SU-DHL-6 (cell line): ENCODE results near the gene AQP5.

Source experiments
- H2AFZ ChIP-seq: fragments of 200-600 bp; sonication (generic); 2 replicates; pipeline ENCODE4 v1.6.1; 2014; ENCODE audit warnings: low read depth, mild to moderate bottlenecking, moderate library complexity, mixed read lengths, antibody characterized with exemption, low read length; ENCODE audit not compliant: severe bottlenecking
- H3F3A ChIP-seq: fragments of 200-600 bp; shearing (Covaris generic); 2 replicates; pipeline ENCODE4 v1.6.0; 2016; ENCODE audit warnings: antibody characterized with exemption, mild to moderate bottlenecking; ENCODE audit not compliant: insufficient read depth
- H3K27ac ChIP-seq: fragments of 200-600 bp; sonication (generic); 2 replicates; pipeline ENCODE4 v1.5.1; 2016; ENCODE audit warnings: low read depth, mild to moderate bottlenecking, low read length, moderate library complexity, mixed read lengths
- H3K27me3 ChIP-seq: fragments of 200-600 bp; sonication (generic), shearing (Covaris generic); 2 replicates; pipeline ENCODE4 v1.6.0; 2014; ENCODE audit warnings: mild to moderate bottlenecking, low read length
- H3K36me3 ChIP-seq: fragments of 200-600 bp; sonication (generic); 2 replicates; pipeline ENCODE4 v1.6.1; 2014; ENCODE audit warnings: mild to moderate bottlenecking, low read length, mixed read lengths
- H3K4me2 ChIP-seq: fragments of 300-600, 200-600 bp; shearing (Covaris generic), sonication (generic); 2 replicates; pipeline ENCODE4 v1.6.0; 2014; ENCODE audit warnings: low read length, low read depth, mild to moderate bottlenecking; ENCODE audit not compliant: poor library complexity, severe bottlenecking
- H3K4me3 ChIP-seq: fragments of 200-600 bp; sonication (generic); 2 replicates; pipeline ENCODE4 v1.5.1; 2014; ENCODE audit warnings: antibody characterized with exemption, low read length, mild to moderate bottlenecking, mixed read lengths; ENCODE audit not compliant: insufficient read depth, poor library complexity, severe bottlenecking
- H3K79me2 ChIP-seq: fragments of 200-600 bp; sonication (generic); 2 replicates; pipeline ENCODE4 v1.6.1; 2014; ENCODE audit warnings: mild to moderate bottlenecking, low read length, moderate library complexity; ENCODE audit not compliant: insufficient read depth
- H3K9ac ChIP-seq: fragments of 200-600 bp; sonication (generic); 2 replicates; pipeline ENCODE4 v1.7.0; 2014; ENCODE audit warnings: mild to moderate bottlenecking, low read length
- H3K9me2 ChIP-seq: fragments of 200-600 bp; sonication (generic); replicated peaks from 2 replicates; pipeline ENCODE4 v1.6.1; 2014; ENCODE audit warnings: low read length; ENCODE audit not compliant: insufficient read depth
- H3K9me3 ChIP-seq: fragments of 200-600 bp; sonication (generic); 2 replicates; pipeline ENCODE4 v1.6.1; 2014; ENCODE audit warnings: low read length, mixed read lengths; ENCODE audit not compliant: insufficient read depth
- H4K20me1 ChIP-seq: fragments of 200-600 bp; sonication (generic); 2 replicates; pipeline ENCODE4 v1.6.1; 2014; ENCODE audit warnings: low read depth, mild to moderate bottlenecking, antibody characterized with exemption, low read length, moderate library complexity, mixed read lengths
- EZH2phosphoT487 ChIP-seq: fragments of 200-600 bp; sonication (generic), shearing (Covaris generic); conservative IDR thresholded peaks from 2 replicates; pipeline ENCODE4 v1.6.1; 2018; ENCODE audit warnings: mild to moderate bottlenecking, antibody characterized with exemption, low read length, moderate library complexity, mixed read lengths
- TF ChIP-seq, protein P1 (sequence below): fragments of 200-600 bp; sonication (generic); IDR thresholded peaks from one replicate; pipeline ENCODE4 v1.5.1; 2017; ENCODE audit warnings: antibody characterized with exemption, mild to moderate bottlenecking, low read length, moderate library complexity; ENCODE audit not compliant: insufficient read depth, poor library complexity, severe bottlenecking

The AQP5 gene

DNA sequence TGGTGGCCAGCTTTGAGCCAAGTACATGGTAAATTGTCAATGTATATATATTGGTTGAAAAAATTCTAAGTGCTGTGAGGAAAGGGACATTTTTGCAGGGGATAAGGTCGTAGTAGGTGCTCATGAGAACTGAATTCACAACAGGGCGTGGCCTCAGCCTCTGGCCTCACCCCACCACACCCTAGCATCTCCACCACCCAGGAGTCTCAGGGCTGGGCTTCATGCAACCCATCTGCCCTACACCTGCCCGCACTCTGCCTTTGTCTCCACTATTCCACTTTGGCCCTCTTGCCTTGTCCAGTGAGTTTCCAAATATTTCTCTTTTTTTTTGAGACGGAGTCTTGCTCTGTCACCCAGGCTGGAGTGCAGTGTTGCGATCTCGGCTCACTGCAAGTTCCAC, 33.2 kb upstream of the AQP5 start:
- TF ChIP-seq, protein P1, sequence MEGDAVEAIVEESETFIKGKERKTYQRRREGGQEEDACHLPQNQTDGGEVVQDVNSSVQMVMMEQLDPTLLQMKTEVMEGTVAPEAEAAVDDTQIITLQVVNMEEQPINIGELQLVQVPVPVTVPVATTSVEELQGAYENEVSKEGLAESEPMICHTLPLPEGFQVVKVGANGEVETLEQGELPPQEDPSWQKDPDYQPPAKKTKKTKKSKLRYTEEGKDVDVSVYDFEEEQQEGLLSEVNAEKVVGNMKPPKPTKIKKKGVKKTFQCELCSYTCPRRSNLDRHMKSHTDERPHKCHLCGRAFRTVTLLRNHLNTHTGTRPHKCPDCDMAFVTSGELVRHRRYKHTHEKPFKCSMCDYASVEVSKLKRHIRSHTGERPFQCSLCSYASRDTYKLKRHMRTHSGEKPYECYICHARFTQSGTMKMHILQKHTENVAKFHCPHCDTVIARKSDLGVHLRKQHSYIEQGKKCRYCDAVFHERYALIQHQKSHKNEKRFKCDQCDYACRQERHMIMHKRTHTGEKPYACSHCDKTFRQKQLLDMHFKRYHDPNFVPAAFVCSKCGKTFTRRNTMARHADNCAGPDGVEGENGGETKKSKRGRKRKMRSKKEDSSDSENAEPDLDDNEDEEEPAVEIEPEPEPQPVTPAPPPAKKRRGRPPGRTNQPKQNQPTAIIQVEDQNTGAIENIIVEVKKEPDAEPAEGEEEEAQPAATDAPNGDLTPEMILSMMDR, result no peak
- no peak for TF ChIP-seq EZH2phosphoT487
- Histone ChIP-seq H3K27ac (no peak overlapping the region), H3K27me3 (no peaks in the 10 kb centered on the region), H3K9me2 (no peaks in the 10 kb centered on the region), H2AFZ (no peak overlapping the region), H3K9me3 (no peaks in the 10 kb centered on the region), H3K4me2 (no peak overlapping the region), H3F3A (no peaks in the 10 kb centered on the region), H3K9ac (no peak overlapping the region), H4K20me1 (no peaks in the 10 kb centered on the region), H3K79me2 (no peaks in the 10 kb centered on the region), H3K36me3 (no peaks in the 10 kb centered on the region), H3K4me3 (no peak overlapping the region)

DNA sequence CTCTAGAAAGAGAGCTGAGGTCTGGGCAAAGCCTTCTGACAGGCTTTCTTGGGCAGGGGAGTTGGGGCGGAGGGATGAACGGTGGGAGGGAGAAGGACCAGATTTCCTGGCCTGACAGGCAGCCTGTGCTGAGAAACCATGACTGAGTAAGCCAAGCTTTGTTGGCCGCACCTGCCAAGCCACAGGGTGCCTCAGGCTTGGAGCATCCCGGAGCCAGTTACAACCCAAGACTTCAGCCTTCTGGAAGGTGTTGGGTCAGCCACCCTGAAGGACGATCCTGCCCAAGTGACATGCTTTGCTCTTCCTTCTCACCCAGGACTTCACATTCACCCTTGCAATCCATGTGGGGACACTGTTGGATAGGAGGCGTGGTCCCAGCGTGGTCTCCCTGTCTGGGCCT, 32.1 kb upstream of the AQP5 start:
- Histone ChIP-seq H3K4me3 (no peak overlapping the region), H3K9ac (no peak overlapping the region), H3K4me2 (no peak overlapping the region), H4K20me1 (no peaks in the 10 kb centered on the region), H3K9me3 (no peaks in the 10 kb centered on the region), H3K9me2 (no peaks in the 10 kb centered on the region), H3K79me2 (no peaks in the 10 kb centered on the region), H3K36me3 (no peaks in the 10 kb centered on the region), H3F3A (no peaks in the 10 kb centered on the region), H3K27ac (no peak overlapping the region), H3K27me3 (no peaks in the 10 kb centered on the region), H2AFZ (no peak overlapping the region)
- TF ChIP-seq, protein P1, result no peak
- TF ChIP-seq EZH2phosphoT487, result no peak

DNA sequence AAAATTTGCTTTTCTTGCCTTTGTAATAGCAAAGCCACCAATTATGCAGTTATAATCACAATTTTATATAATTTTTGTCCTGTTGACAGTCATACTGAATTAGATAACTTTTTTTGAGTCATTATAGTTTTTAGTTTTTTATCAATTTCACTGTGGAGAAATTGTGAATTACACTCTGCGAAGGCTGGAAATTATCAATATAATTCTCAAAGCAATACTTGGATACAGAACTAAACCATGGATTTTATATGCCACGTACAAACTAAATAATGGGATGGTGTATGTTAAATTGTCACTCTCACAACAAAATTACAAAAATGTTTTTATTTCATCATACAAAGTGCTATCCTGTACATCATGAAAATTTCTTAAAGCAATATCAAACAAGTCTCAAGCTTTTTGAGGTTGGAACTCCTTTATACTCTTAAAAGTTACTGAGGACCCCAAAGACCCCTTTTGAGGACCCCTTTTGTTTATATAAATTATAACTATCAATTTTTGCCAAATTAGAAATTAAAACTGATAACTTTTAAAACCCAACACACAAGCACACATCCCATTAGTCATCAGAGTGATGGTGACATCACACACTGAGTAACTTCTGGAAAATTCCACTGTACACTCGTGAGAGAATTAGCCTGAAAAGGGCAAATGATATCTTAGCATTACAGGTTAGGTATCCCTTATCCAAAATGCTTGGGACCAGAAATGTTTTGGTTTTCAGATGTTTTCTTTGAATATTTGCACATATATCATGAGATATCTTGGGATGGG, 31.0 kb upstream of the AQP5 start:
- no peak overlapping the region for H3K27ac ChIP-seq
- no peaks in the 10 kb centered on the region for H3K27me3 ChIP-seq
- H3K4me3 ChIP-seq, result no peak overlapping the region
- no peaks in the 10 kb centered on the region for H3F3A ChIP-seq
- TF ChIP-seq, protein P1, result no peak
- TF ChIP-seq EZH2phosphoT487, result no peak
- no peak overlapping the region for H3K4me2 ChIP-seq
- no peak overlapping the region for H2AFZ ChIP-seq
- H3K9me2 ChIP-seq, result no peaks in the 10 kb centered on the region
- H3K9me3 ChIP-seq, result no peaks in the 10 kb centered on the region
- H3K9ac ChIP-seq, result no peak overlapping the region
- H3K36me3 ChIP-seq, result no peaks in the 10 kb centered on the region
- no peaks in the 10 kb centered on the region for H4K20me1 ChIP-seq
- no peaks in the 10 kb centered on the region for H3K79me2 ChIP-seq
